Stimulated activated CD8-positive, alpha-beta memory T cell treated with anti-CD3 and anti-CD28 coated beads, Interleukin-7, amount 100 ng/mL, for 24 hours (primary cell): ENCODE data around the gene SYNE2.

ENCODE experiments used
- DNase-seq: peaks from one replicate; pipeline ENCODE4 v3.0.0-alpha.2; 2020; ENCODE audit warnings: low read depth

Gene SYNE2

DNA sequence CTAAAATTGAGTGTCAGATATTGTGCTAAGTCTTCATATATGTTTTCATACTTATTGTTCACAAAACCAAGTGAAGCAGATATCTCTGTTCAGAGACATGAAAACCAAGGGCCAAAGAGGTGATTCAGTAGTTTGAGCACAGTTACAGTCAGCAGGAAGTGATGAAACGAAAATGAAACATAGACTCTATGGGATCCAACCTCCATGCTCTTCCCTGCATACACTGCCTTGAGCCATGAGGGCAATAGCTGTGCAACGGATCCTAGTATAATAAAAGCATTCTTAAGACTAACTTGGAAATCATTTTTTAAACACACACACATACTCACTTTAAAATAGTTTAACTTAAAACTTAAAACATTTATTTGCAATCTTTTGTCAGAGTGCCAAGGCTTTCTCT lies 413.4 kb downstream of the SYNE2 start:
- no peak for DNase-seq

DNA sequence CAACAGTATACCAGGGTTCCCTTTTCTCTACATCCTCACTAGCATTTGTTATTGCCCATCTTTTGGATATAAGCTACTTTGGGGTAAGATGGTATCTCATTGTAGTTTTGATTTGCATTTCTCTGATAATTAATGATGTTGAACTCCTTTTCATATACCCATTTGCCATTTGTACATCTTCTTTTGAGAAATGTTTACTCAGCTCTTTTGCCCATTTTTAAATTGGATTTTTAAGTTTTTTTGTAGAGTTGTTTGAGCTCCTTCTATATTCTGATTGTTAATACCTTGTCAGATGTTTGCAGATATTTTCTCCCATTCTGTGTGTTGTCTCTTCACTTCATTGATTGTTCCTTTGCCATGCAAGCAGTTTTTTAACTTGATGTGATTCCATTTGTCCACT lies 419.2 kb downstream of the SYNE2 start:
- no peak for DNase-seq
